HFFc6 (cell line): Measurements from ENCODE around the gene AEN. TPM values are rescaled to one million over a fixed set of nuclear protein-coding genes. Genes with fewer than 3 reads are reported as not detected.

Experiments
- DNase-seq: peaks from one replicate; pipeline ENCODE4 v3.0.0-alpha.2; 2018
- H3K27ac Mint-ChIP-seq: 2 replicates; pipeline ENCODE4 v1.8.0; 2020; ENCODE audit warnings: mild to moderate bottlenecking, mixed read lengths
- H3K27me3 Mint-ChIP-seq: 2 replicates; pipeline ENCODE4 v1.8.0; 2021; ENCODE audit warnings: mild to moderate bottlenecking, moderate library complexity, mixed read lengths; ENCODE audit not compliant: insufficient read depth
- H3K36me3 Mint-ChIP-seq: 2 replicates; pipeline ENCODE4 v1.8.0; 2021; ENCODE audit warnings: low read depth, mixed read lengths
- H3K4me1 Mint-ChIP-seq: 2 replicates; pipeline ENCODE4 v1.8.0; 2020; ENCODE audit warnings: low read depth, mixed read lengths
- H3K4me3 Mint-ChIP-seq: 2 replicates; pipeline ENCODE4 v1.8.0; 2020; ENCODE audit warnings: mild to moderate bottlenecking, moderate library complexity, mixed read lengths
- H3K9me3 Mint-ChIP-seq: 2 replicates; pipeline ENCODE4 v1.8.0; 2020; ENCODE audit warnings: mild to moderate bottlenecking, mixed read lengths
- CTCF ChIP-seq: fragments of 200-600 bp; sonication (generic); IDR thresholded peaks from 2 replicates; pipeline ENCODE4 v1.5.0; 2021; ENCODE audit warnings: antibody characterized with exemption, mild to moderate bottlenecking
- total RNA-seq, 6 experiments: library from RNA; stranded (reverse); fragmentation: NEBNext Ultra II Directional; extraction: Animal tissue kit (Norgen Biotek cat#: 25700); gene quantifications; 2 replicates in 1 of 6; 3 replicates in 5 of 6; pipeline ENCODE4 v1.2.3, GENCODE V29; 2021

The AEN gene
- total RNA-seq, 6 experiments from 2014 or later, result 65.4 to 73.4 (median 67.8) TPM

DNA sequence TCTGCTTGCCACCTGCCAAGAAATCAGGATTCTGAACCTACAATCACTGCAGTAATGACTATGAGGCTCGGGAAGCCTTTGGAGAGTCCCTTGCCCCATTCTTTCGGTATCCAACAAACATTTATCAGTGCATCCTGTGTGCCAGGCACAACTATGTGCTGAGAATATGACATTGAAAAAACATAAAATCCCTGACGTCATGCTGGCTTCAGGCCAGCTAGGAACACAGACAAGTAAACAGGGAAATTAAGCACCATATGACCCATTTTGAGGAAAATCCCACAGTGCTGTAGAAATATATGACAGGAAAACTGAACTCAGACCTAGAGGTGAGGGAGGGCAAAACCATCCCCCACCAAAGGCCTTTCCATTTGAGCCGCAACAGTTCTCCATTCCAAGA is 40.6 kb upstream of the AEN start:
- H3K27ac Mint-ChIP-seq, result no peak overlapping the region
- H3K36me3 Mint-ChIP-seq, result no peaks in the 10 kb centered on the region
- TF ChIP-seq CTCF, result no peak
- H3K27me3 Mint-ChIP-seq, result peaks cover 9% of the 10 kb centered on the region
- no peak overlapping the region for H3K4me3 Mint-ChIP-seq
- no peaks in the 10 kb centered on the region for H3K9me3 Mint-ChIP-seq
- no peak for DNase-seq
- H3K4me1 Mint-ChIP-seq, result no peaks in the 10 kb centered on the region; the same call in 1 of the 2 replicates

DNA sequence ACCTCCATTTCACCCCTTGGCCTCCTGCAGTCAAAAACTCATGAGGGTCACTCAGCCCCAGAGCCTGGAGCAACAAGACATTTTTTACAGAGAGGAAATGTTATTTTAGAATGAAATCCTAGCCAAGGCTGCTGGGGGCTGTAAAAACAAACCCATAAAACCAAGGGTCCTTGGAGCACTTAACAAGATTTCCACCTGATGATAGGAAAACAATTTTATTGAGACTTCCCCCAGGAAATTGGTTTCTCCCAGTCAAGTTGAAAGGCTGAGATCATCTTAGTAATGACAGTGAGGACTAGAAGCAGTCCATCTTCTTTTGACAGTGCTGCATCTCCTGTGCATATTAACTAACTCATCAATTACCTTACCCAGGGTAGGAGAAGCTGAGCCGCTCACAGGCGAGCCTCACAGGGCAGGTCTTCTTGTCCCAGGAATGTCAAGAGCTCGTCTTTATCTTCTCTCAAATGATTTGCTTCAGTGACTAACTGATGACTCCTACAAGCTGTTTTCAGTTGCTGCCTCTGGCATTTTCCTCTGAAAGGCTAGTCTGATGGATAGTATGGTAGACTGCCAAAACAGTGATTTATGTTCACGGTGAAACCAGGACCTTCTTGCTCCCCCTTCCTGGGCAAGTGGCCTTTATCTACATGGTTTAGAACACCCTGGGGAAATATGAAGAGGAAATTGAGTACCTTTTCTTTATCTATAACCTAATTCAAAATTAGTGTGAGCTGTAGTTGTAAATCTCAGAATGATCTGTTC is 34.6 kb upstream of the AEN start:
- no peak for TF ChIP-seq CTCF
- Mint-ChIP-seq H3K4me3 (no peak overlapping the region), H3K36me3 (no peaks in the 10 kb centered on the region), H3K27me3 (peaks cover 6% of the 10 kb centered on the region), H3K4me1 (peaks cover 14% of the 10 kb centered on the region), H3K27ac (no peak overlapping the region), H3K9me3 (no peaks in the 10 kb centered on the region)
- DNase-seq, result peak; percentile 42

DNA sequence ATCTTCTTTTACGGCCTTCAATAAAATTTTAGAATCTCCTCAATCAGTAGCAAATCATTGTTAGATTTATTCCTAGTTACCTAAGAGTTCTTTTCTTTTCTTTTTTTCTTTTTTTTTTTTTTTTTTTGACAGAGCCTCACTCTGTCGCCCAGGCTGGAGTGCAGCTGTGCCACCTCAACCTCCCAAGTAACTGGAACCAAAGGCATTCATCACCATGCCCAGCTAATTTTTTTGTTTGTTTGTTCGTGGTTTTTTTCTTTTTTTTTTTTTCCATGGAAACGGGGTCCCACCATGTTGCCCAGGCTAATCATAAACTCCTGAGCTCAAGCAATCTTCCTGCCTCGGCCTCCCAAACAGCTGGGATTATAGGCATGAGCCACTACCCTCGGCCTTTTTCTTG is 30.4 kb upstream of the AEN start:
- Mint-ChIP-seq H3K27ac (no peak overlapping the region), H3K36me3 (no peaks in the 10 kb centered on the region), H3K4me1 (peaks cover 14% of the 10 kb centered on the region), H3K4me3 (no peak overlapping the region), H3K27me3 (peaks cover 6% of the 10 kb centered on the region), H3K9me3 (no peaks in the 10 kb centered on the region)
- DNase-seq, result no peak
- TF ChIP-seq CTCF, result no peak

GRCh38 chr15:88591384-88591783 is 29.8 kb upstream of the AEN start:
- no peaks in the 10 kb centered on the region for H3K9me3 Mint-ChIP-seq
- H3K36me3 Mint-ChIP-seq, result no peaks in the 10 kb centered on the region
- no peak overlapping the region for H3K4me3 Mint-ChIP-seq
- TF ChIP-seq CTCF, result no peak
- no peak for DNase-seq
- H3K4me1 Mint-ChIP-seq, result peaks cover 8% of the 10 kb centered on the region
- peaks cover 7% of the 10 kb centered on the region for H3K27me3 Mint-ChIP-seq
- H3K27ac Mint-ChIP-seq, result no peak overlapping the region

DNA sequence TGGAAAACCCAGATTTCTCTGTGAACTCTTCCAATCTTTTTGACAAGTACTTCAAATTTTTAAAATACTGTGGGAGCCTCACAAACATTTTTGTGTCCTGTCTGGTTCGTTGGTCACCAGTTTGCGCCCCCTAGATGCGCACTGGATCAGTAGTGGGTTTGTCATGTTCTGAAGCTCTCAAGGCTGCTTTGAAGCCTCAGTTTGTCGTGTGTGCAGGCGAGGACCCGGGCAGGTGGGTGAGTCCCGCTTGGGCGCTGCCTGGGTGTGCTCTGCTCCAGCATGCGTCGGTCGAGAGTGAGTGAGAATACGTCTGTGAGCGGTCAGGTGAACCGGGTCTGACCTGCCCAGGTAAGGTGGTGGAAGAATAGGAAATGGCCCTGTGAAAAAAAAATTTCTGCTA is 17.3 kb upstream of the AEN start:
- peaks cover 47% of the 10 kb centered on the region for H3K27me3 Mint-ChIP-seq
- no peaks in the 10 kb centered on the region for H3K9me3 Mint-ChIP-seq
- DNase-seq, result no peak
- H3K36me3 Mint-ChIP-seq, result peaks cover 4% of the 10 kb centered on the region; the same call in 1 of the 2 replicates
- peak; percentile 30; the same call in 1 of the 2 replicates for TF ChIP-seq CTCF
- peaks cover 5% of the 10 kb centered on the region; the same call in 1 of the 2 replicates for H3K4me1 Mint-ChIP-seq
- H3K4me3 Mint-ChIP-seq, result no peak overlapping the region
- H3K27ac Mint-ChIP-seq, result no peak overlapping the region
